Activated CD4-positive, alpha-beta T cell treated with anti-CD3 and anti-CD28 coated beads, Interleukin-2, amount 50 U/mL, for 1 hour (primary cell): ENCODE results near the gene SLC6A4.
"Not testable (repeated sequence)": the region's sequence is repeated elsewhere in the genome, so short reads cannot be mapped to it uniquely, and the experiment has no call there.

Source experiments
- DNase-seq: peaks from one replicate; pipeline ENCODE4 v3.0.0-alpha.2; 2020

SLC6A4 gene

DNA sequence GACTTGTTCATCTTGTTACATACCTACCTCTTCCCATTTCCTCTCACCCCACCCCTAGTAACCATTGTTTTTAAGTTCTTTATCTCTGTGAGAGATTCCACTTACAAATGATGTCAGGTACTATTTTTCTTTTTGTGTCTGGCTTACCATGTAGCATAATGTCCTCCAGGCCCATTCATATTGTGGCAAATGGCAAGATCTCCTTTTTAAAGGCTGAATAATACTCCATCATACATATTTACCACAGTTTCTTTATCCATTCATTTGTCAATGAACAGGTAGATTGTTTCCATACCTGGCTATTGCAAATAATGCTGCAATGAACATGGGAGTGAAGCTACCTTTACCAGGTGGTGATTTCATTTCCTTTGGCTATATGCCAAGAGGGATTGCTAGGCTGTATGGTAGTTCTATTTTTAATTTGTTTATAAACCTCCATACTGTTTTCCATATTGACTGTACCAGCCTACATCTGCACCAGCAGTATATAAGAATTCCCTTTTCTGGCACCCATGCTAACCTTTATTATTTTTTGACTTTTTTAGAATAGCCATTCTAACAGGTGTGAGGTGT, 65.0 kb downstream of the SLC6A4 start:
- DNase-seq = no peak

DNA sequence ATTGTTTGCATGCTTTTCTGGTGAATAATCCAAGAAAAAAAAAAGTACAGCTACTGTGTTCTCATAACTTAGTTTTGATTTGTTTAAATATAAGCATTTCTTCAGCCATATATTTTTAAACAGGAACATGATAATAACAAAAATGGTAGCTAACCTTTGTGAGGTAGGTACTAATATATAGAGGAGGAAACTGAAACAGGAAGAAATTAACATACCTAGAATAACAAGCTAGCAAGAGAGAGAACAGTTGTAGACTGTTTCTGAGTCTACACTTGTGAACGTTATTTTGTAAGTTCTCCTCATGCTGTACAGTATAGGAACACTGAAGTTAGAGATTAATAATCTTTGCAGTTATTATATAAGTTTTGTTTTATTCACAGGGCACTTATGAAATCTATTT, 69.5 kb downstream of the SLC6A4 start:
- no peak for DNase-seq

DNA sequence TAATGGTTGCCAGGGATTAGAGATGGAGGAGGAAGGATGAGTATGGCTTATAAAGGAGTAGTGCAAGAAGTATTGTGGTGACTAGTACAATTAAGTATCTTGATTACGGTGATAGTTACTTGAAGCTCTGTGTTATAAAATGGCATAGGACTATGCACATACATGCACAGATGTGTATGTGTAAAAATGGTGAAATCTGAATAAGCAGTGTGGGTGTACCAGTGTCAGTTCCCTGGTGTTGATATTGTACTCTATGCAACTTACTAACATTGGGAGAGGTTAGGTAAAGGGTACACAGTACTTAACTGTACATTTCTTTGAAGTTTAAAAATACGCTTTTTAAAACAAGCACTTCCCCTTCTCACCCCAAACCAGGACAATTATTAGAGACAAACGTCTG, 70.3 kb downstream of the SLC6A4 start:
- DNase-seq = no peak

DNA sequence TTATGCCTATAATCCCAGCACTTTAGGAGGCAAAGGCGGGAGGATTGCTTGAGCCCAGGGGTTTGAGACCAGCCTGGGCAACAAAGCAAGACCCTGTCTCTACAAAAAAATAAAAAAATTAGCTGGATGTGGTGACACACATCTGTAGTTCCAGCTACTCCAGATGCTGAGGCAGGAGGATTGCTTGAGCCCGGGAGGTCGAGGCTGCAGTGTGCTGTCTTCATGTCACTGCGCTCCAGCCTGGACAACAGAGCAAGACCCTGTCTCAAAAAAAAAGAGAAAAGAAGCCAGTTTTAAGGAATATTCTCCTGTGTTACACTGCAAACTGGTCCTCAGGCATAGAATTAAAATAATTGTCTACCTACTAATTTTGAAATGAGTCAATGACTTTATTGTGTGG, 71.0 kb downstream of the SLC6A4 start:
- no peak for DNase-seq

DNA sequence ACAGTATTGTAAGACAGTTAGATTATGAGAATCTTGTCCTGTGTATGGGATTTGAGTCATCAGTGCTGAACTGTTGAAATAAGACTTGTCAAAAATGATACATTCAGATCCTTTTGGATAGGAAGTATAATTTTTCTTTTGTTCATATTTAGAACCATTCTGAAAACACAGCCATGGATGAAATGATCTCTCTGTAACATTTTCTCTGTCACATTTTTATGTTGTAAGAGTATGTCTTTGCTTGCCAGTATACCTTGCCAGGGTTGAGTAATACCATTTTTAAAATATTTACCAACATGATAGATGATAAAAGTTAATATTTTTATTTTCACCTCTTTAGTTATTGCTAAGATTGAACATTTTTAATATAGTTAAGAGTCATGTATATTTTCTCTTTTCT, 73.9 kb downstream of the SLC6A4 start:
- no peak for DNase-seq

DNA sequence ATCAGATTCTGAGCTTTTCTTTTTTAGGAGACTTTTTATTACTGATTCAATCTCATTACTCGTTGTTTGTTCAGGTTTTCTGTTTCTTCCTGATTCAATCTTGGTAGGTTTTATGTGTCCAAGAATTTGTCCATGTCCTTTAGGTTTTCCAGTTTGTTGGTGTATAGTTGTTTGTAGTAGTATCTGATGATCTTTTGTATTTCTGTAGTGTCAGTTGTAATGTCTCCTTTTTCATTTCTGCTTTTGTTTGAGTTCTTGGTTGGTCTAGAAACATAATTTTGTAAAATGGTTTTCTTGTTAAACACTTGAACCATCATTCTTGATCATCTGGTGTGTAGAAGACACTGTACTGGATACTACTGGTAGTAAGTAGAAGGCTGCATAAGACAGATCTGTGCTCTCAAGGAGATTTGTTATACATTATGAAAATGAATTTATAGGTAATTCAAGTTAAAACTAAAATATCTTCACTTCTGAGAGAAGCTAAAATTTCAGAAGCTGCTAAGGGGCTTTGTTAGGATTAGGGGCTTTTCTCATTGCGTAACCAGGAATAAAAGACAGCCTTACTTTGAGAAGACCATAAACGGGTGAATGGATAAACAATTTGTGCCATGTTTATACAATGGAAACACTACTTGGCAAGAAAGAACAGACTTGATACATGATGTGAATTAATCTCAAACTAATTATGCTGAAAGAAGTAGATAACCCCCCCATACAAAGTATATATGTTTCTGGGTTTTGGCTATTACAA, 74.9 kb downstream of the SLC6A4 start:
- DNase-seq = no peak

DNA sequence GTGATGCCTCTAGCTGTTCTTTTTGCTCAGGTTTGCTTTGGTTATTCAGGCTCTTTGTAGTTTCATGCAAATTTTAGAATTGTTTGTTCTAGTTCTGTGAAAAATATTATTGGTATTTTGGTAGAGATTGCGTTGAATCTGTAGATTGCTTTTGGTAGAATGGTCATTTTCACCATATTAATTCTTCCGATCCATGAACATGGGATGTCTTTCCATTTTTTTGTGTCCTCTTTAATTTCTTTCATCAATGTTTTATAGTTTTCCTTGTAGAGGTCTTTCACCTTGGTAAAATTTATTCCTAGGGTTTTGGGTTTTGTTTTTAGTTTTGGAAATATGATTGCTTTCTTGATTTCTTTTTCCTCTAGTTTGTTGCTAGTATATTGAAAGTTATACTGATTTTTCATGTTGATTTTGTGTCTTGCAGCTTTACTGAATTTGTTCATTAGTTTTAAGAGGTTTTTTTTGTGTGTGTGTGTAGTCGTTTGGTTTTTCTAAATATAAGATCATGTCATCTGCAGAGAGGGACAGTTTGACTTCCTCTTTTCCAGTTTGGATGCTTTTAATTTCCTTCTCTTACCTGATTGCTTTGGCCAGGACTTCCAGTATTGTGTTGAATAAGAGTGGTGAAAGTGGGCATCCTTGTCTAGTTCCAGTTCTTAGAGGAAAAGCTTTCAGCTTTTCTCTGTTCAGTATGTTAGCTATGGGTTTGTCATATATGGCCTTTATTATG, 76.4 kb downstream of the SLC6A4 start:
- DNase-seq = no peak

DNA sequence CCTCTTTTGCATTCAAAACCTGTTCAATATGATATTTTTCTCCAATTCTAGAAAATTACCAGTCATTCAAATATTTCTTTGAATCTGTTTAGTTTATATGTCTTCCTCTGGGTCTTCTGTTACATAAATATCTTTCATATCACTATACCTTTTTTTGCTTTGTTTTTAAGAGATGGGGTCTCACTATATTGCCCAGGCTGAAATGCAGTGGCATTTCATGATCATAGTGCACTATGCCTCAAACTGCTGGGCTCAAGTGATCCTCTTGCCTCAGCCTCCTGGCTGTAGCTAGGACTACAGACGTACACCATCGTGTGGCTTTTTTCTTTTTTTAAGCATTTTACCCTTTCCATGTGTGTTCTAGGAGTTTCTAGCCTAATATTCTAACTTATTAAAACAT, 80.1 kb downstream of the SLC6A4 start:
- DNase-seq = no peak

DNA sequence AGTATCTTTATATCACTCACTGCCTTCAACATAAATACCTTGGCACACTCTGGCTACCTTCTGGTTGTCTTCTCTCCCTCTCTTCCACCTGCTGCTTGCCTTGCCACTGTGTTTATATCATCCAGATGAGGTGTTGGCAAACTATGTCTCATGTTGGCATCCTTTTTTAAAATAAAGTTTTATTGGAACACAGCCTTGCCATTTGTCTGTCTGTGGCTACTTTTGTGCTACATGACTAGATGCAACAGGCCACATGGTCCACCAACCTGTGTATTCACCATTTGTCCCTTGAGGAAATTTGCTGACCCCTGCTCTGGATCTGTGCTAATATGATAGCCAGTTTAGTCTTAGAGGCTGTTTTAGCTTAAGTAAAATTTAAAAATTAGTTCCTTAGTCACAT, 82.0 kb downstream of the SLC6A4 start:
- no peak for DNase-seq

DNA sequence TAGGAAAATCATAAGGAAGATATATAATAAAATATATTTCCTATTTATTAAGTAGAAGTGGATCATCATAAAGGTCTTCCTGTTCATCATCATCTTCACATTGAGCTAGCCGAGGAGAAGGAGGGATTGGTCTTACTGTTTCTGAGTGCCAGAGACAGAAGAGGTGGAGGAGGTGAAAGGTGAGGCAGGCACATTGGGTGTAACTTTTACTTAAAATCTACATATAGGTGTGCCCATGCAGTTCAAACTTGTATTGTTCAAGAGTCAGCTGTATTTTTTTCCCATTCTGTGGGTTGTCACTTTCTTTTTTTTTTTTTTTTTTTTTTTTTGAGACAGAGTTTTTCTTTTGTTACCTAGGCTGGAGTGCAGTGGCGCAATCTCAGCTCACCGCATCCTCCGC, 84.0 kb downstream of the SLC6A4 start:
- no peak for DNase-seq

DNA sequence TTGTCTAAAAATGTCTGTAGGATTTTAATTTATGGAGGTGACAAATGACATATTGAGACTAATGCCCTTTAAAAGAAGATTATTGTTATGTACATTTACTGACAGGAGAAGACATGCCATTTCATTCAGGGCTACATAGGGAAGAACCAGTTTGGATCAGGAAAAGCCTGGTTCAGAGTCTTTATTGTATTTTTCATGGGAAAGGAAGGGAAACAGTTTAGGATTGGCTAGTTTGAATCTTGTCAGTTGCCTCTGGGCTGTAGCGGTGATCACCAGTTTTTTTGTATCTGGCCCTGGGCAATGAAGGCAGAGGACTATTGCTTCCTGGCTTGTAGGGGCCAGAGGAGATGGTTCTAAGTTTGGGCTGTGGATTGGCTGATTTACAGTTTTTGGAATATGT, 87.1 kb downstream of the SLC6A4 start:
- DNase-seq = no peak

DNA sequence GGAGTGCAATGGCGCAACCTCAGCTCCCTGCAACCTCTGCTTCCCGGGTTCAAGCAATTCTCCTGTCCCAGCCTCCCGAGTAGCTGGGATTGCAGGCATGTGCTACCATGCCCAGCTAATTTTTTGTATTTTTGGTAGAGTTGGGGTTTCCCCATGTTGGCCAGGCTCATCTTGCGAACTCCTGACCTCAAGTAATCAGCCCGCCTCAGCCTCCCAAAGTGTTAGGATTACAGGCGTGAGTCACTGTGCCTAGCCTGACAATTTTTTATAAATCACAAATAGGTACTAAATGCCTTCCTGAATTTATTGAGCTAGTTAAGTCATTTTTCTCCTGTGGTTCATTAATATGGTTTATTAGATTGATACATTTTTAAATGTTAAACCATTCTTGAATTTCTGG, 87.6 kb downstream of the SLC6A4 start:
- DNase-seq = not testable (repeated sequence)
